ENCODE data around the gene BIN2.

BIN2 gene

GRCh38 chr12:51240971-51241370, 83.0 kb downstream of the BIN2 start:
- peaks cover 52% of the 10 kb centered on the region for H3K4me1 Mint-ChIP-seq (ENCODE audit: low read depth)
- peak overlapping the region; percentile 75 for H3K27ac Mint-ChIP-seq
- no peaks in the 10 kb centered on the region for H3K9me3 Mint-ChIP-seq
- H3K4me3 Mint-ChIP-seq: peak overlapping the region; percentile 94
- no peaks in the 10 kb centered on the region for H3K27me3 Mint-ChIP-seq
- H3K36me3 Mint-ChIP-seq (ENCODE audit: low read depth): peaks cover 40% of the 10 kb centered on the region

DNA sequence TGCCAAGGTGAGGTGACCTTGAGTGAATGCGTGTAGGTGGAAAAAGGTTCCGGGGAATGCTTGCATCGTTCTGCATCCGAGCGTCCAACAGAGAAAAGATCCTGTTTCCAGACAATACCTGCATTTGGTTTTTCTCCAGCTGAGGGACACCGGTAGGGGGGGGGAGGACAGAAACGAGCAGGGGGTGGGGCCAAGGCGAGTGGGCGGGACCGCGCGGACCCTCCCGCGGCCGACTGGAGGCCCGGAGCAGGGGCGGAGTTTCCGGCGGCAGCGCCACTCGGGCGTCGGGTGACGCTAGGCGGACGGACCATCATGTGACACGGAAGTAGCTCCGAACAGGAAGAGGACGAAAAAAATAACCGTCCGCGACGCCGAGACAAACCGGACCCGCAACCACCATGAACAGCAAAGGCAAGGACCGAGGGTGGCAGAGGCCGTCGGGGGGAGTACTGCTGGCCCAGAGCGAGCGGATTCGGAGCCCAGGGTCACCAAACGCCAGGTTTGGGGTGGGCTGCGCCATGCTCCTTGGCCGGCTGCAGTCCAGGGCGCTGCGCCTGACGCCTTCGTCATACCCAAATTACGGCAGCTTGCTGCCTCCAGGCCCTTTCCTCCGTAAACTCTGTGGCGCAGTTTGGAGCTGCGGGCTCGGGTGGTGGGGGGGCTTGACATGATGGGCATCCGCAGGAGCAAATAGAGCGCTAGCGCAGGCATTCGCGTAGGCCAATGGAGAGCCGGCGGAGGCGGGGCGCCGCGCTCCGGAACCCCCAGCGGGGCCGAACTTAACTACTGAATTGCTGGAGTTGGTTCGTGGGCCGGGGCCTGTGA, 85.3 kb downstream of the BIN2 start, which contains the start of gene DAZAP2:
Gene DAZAP2, plus strand, starts transcription at position 317 of the 825 bp plus-strand sequence. Its CDS starts 82 bp downstream, at position 399.
- no peaks in the 10 kb centered on the region for H3K9me3 Mint-ChIP-seq
- peaks cover 29% of the 10 kb centered on the region for H3K36me3 Mint-ChIP-seq (ENCODE audit: low read depth)
- H3K27me3 Mint-ChIP-seq: no peaks in the 10 kb centered on the region
- peak within 1 kb of the TSS; percentile 96 for H3K27ac Mint-ChIP-seq
- H3K4me3 Mint-ChIP-seq: peak within 1 kb of the TSS; percentile 94
- peaks cover 43% of the 10 kb centered on the region for H3K4me1 Mint-ChIP-seq (ENCODE audit: low read depth)

DNA sequence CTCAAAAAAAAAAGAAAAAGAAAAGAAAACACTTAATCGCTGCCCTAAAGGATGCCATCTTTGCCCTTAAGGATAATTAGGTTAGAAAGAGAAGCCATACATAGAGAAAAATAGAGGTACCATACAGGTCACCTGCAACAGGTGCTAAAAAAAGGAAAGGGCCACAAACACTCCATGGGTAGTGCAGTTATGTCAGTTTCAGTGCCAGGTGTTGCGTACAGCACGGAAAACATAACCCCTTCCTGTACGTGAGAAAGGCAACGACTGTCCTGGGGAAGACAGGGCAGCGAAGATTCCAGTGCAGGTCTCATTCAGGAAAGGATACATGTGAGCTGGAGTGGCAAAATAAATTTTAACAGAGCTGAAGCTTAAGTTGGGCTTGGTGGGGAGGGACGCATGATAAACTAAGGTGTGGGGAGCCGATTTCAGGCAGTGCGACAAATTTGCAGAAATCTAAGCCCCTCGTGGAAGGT, 85.9 kb downstream of the BIN2 start:
- Mint-ChIP-seq H3K9me3 (no peaks in the 10 kb centered on the region), H3K4me1 (ENCODE audit: low read depth) (peaks cover 42% of the 10 kb centered on the region), H3K36me3 (ENCODE audit: low read depth) (peaks cover 28% of the 10 kb centered on the region), H3K27me3 (no peaks in the 10 kb centered on the region), H3K4me3 (peak overlapping the region; percentile 94), H3K27ac (peak overlapping the region; percentile 96)

DNA sequence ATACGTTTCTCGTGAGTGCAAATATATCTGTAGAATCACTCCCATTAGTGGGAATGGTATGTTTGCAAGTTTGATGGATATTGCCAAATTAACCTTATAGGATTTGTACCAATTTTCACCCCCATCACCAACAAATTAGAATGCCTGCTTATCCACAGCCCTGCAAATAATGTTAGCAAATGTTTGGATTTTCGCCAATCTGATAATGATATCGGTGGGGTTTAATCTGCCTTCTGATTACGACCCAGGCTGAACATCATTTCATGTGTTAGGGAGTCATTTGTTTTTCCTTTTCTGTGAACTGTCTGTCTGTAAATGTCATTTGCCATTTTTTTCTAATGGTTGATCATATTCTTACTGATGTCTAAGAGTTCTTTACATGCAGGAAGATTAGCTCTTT, 89.4 kb downstream of the BIN2 start:
- Mint-ChIP-seq H3K4me3 (no peak overlapping the region), H3K9me3 (no peaks in the 10 kb centered on the region), H3K27me3 (no peaks in the 10 kb centered on the region), H3K27ac (no peak overlapping the region), H3K4me1 (ENCODE audit: low read depth) (peaks cover 11% of the 10 kb centered on the region), H3K36me3 (ENCODE audit: low read depth) (no peaks in the 10 kb centered on the region)

- Mint-ChIP-seq H3K27me3 (no peaks in the 10 kb centered on the region), H3K9me3 (no peaks in the 10 kb centered on the region), H3K4me1 (ENCODE audit: low read depth) (peaks cover 3% of the 10 kb centered on the region), H3K36me3 (ENCODE audit: low read depth) (no peaks in the 10 kb centered on the region), H3K4me3 (no peak overlapping the region), H3K27ac (no peak overlapping the region)
Observed at GRCh38 chr12:51232642-51233041, 91.3 kb downstream of the BIN2 start.
